Measurements from ENCODE around the gene PCP4.

DNA sequence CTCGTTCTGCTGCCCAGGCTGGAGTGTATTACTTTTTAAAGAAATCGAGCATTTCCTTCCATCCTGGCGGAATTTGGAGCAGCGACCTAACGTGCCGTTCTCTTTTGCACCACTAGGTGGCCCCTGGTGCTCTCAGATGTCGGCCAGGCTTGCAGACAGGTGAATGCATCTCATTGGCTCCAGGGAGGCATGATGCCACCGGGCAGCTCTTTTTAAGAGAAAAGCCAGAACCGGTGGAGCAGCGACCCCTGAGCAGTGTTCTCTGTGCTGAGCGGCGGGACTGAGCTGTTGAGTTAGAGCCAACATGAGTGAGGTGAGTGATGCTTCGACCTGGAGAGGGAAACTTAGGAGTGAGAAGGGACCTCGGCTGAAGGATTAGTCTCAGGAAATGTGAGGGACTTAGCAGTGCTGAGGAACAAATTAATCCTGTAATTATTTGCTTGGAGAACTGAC, at the start of gene PCP4:
- no peak for TF ChIP-seq CEBPG (CRISPR knock-in tag; IDR thresholded peaks at IDR 0.05)
- TF ChIP-seq CEBPG (tag; conservative IDR thresholded peaks at IDR 0.05 in 1 of 2, IDR thresholded peaks at IDR 0.05 in 1 of 2) = no peak
- no peak for TF ChIP-seq ZNF76 (CRISPR knock-in tag; IDR thresholded peaks at IDR 0.05; ENCODE audit: borderline replicate concordance)
- TF ChIP-seq, protein P1, sequence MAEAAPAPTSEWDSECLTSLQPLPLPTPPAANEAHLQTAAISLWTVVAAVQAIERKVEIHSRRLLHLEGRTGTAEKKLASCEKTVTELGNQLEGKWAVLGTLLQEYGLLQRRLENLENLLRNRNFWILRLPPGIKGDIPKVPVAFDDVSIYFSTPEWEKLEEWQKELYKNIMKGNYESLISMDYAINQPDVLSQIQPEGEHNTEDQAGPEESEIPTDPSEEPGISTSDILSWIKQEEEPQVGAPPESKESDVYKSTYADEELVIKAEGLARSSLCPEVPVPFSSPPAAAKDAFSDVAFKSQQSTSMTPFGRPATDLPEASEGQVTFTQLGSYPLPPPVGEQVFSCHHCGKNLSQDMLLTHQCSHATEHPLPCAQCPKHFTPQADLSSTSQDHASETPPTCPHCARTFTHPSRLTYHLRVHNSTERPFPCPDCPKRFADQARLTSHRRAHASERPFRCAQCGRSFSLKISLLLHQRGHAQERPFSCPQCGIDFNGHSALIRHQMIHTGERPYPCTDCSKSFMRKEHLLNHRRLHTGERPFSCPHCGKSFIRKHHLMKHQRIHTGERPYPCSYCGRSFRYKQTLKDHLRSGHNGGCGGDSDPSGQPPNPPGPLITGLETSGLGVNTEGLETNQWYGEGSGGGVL (CRISPR knock-in tag; IDR thresholded peaks at IDR 0.05) = no peak
- TF ChIP-seq ZNF239 (CRISPR knock-in tag; IDR thresholded peaks at IDR 0.05) = no peak
- no peak for TF ChIP-seq SP1 (CRISPR knock-in tag; IDR thresholded peaks at IDR 0.05)
- peak; percentile 52; the same call in 1 of the 2 replicates for TF ChIP-seq REST (IDR thresholded peaks at IDR 0.05; ENCODE audit: borderline replicate concordance)
- no peak for TF ChIP-seq REST (CRISPR knock-in tag; IDR thresholded peaks at IDR 0.05; ENCODE audit: low read depth)
- TF ChIP-seq CTCF (IDR thresholded peaks at IDR 0.05 in 2 of 3, conservative IDR thresholded peaks at IDR 0.05 in 1 of 3; ENCODE audit: insufficient read depth in 2 of 3, low read depth in 1 of 3, low read length in 3 of 3) = peak; percentile 79 to 94 (median 88)
- TF ChIP-seq EP300 (IDR thresholded peaks at IDR 0.05; ENCODE audit: low read length) = no peak
- TF ChIP-seq RNF2 (IDR thresholded peaks at IDR 0.05) = no peak
- TF ChIP-seq MXD1 (CRISPR knock-in tag; IDR thresholded peaks at IDR 0.05; ENCODE audit: borderline replicate concordance, poor library complexity, severe bottlenecking) = no peak
- TF ChIP-seq, protein P2, sequence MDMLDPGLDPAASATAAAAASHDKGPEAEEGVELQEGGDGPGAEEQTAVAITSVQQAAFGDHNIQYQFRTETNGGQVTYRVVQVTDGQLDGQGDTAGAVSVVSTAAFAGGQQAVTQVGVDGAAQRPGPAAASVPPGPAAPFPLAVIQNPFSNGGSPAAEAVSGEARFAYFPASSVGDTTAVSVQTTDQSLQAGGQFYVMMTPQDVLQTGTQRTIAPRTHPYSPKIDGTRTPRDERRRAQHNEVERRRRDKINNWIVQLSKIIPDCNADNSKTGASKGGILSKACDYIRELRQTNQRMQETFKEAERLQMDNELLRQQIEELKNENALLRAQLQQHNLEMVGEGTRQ (CRISPR knock-in tag; IDR thresholded peaks at IDR 0.05) = no peak
- TF ChIP-seq, protein P3, sequence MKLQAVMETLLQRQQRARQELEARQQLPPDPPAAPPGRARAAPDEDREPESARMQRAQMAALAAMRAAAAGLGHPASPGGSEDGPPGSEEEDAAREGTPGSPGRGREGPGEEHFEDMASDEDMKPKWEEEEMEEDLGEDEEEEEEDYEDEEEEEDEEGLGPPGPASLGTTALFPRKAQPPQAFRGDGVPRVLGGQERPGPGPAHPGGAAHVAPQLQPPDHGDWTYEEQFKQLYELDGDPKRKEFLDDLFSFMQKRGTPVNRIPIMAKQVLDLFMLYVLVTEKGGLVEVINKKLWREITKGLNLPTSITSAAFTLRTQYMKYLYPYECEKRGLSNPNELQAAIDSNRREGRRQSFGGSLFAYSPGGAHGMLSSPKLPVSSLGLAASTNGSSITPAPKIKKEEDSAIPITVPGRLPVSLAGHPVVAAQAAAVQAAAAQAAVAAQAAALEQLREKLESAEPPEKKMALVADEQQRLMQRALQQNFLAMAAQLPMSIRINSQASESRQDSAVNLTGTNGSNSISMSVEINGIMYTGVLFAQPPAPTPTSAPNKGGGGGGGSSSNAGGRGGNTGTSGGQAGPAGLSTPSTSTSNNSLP (IDR thresholded peaks at IDR 0.05; ENCODE audit: borderline replicate concordance, low read depth, low read length) = no peak
- TF ChIP-seq, protein P4, sequence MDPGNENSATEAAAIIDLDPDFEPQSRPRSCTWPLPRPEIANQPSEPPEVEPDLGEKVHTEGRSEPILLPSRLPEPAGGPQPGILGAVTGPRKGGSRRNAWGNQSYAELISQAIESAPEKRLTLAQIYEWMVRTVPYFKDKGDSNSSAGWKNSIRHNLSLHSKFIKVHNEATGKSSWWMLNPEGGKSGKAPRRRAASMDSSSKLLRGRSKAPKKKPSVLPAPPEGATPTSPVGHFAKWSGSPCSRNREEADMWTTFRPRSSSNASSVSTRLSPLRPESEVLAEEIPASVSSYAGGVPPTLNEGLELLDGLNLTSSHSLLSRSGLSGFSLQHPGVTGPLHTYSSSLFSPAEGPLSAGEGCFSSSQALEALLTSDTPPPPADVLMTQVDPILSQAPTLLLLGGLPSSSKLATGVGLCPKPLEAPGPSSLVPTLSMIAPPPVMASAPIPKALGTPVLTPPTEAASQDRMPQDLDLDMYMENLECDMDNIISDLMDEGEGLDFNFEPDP (CRISPR knock-in tag; IDR thresholded peaks at IDR 0.05) = no peak
- TF ChIP-seq HMGN3 (IDR thresholded peaks at IDR 0.05; ENCODE audit: borderline replicate concordance, extremely low read depth, insufficient read length, low read depth, low read length) = no peak

Measured in K562 (cell line).